ENCODE measurements around the gene RUNX2. TPM values are rescaled to one million over a fixed set of nuclear protein-coding genes. Genes with fewer than 3 reads are reported as not detected.

The RUNX2 gene
- total RNA-seq, 4 donors from 2014 or later, result 0.65 to 2.4 (median 1.3) TPM

DNA sequence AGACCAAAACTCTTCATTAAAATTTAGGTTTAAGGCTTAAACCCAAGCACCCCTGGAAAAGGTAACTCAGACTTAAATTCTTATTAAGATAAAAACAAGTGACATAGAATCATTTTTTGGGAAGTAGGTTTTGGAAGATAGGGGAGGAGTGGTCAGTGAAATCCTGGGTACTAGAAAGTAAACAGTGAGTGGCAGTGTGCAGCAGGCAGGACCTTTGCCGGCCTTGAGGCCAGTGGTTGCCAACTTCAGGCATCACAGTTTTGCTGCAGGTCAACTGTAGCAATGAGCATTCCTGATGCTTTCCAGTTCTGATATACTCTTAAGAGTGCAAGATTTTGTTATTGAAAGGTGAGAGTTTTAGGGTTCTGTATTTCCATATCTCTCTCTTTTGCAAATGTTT is 118.9 kb downstream of the RUNX2 start:
- no peak for DNase-seq (ENCODE audit: low spot score)
- no peak for ATAC-seq (ENCODE audit: low FRiP score)
- TF ChIP-seq, protein P1, sequence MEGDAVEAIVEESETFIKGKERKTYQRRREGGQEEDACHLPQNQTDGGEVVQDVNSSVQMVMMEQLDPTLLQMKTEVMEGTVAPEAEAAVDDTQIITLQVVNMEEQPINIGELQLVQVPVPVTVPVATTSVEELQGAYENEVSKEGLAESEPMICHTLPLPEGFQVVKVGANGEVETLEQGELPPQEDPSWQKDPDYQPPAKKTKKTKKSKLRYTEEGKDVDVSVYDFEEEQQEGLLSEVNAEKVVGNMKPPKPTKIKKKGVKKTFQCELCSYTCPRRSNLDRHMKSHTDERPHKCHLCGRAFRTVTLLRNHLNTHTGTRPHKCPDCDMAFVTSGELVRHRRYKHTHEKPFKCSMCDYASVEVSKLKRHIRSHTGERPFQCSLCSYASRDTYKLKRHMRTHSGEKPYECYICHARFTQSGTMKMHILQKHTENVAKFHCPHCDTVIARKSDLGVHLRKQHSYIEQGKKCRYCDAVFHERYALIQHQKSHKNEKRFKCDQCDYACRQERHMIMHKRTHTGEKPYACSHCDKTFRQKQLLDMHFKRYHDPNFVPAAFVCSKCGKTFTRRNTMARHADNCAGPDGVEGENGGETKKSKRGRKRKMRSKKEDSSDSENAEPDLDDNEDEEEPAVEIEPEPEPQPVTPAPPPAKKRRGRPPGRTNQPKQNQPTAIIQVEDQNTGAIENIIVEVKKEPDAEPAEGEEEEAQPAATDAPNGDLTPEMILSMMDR (IDR thresholded peaks at IDR 0.05), result no peak

DNA sequence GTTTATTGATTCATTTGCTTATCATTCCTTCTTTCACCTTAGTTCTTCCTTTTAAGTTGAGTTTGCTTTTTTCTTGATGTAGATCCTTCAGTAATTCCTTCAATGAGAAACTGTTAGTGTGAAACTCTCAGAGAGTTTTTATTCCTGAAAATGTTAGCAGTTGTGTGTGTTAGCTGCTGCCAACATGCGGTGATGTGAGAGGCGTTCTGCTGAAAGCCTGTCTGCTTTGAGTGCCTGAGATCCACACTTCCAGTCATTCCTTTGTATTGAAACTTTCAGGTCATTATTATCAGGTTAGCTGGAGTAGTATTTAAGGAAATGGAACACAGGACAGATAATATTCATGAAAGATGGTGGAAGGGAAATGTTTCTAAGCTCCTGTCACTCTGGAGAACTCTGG is 119.6 kb downstream of the RUNX2 start:
- ATAC-seq (ENCODE audit: low FRiP score), result no peak
- no peak for DNase-seq (ENCODE audit: low spot score)
- TF ChIP-seq, protein P1 (IDR thresholded peaks at IDR 0.05), result no peak

DNA sequence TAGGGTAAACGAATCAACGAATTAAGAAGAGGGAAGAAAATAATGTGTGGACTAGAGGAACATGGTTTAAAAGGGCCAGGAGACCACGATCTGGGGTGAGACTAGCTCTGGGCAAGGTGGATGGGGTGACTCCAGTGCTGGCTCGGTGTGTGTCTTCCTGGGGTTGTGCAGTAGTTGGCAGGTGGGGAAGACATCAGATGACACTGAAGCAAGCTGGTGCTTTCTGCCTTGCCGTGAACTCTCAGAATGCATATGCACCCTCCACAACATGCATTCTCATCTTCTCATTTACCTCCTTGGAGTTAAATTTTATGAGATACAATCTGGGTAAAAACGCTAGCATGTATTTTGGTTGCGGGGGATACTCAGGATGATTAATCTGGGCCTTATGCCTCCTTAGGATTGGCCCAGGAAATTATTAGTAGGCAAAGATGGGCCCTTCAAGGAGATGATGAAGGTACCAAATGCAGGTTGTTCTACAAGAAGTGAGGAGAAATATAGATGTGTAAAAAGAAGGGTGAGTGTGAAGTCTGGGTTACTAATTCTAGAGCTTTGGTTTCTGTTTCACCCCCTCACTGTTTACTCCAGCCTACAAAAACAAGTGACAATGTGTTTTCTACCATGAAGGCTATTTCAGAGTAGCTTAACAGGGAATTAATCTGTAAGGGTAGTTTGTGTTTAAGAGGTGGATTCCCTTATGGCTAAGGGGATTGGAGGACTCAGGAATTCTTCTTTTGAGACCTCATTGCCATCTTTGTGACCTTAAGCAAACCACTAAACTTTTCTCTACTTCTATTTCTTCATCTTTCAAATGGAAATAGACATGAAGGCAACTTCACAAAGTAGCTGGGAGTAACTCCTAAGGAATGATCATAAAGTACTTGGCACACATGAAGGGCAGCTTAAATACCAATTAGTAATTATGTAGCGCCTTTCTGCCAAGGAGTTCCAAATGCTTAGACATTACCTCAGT is 120.6 kb downstream of the RUNX2 start:
- no peak for DNase-seq (ENCODE audit: low spot score)
- no peak for ATAC-seq (ENCODE audit: low FRiP score)
- TF ChIP-seq, protein P1 (IDR thresholded peaks at IDR 0.05), result no peak

DNA sequence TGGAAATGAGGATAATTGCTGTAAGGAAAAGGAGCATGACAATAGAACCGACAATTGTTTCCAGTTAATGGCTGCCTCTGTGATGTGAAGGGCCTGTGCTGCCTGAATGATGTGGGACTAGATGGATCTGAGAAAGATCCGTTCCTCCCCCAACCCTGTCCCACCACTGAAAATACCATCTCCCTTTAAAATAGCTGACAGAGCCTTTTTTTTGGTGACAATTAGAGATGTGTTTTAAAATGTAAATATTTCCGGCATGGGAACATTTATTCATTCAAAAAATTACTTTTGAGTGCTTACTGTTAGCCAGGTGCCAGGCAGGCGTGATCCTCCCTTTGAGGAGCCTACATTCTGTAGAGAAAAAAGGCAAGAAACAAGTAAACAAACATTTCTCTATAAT is 122.0 kb downstream of the RUNX2 start:
- ATAC-seq (ENCODE audit: low FRiP score) (no peak), DNase-seq (ENCODE audit: low spot score) (no peak)
- TF ChIP-seq, protein P1 (IDR thresholded peaks at IDR 0.05), result no peak

DNA sequence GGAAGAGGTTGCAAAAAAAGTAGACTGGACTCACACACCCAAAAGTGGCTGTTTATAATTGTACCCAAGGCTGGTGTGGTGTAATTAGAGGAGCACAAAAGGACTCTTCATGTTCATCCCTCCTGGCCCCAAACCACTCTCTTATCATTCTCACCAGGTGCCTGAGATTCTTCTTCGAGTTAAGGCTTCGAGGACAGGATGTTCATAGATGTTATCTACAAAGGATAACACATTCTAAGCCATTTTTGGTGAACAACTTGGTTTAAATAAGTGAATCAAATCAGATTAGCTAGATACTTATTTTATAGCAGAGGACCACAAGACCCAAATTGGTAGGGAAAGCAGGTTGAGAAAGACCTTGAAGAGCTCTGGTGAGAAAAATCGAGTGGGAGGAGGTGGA is 122.7 kb downstream of the RUNX2 start:
- TF ChIP-seq, protein P1 (IDR thresholded peaks at IDR 0.05), result no peak
- DNase-seq (ENCODE audit: low spot score) (no peak), ATAC-seq (ENCODE audit: low FRiP score) (no peak)

DNA sequence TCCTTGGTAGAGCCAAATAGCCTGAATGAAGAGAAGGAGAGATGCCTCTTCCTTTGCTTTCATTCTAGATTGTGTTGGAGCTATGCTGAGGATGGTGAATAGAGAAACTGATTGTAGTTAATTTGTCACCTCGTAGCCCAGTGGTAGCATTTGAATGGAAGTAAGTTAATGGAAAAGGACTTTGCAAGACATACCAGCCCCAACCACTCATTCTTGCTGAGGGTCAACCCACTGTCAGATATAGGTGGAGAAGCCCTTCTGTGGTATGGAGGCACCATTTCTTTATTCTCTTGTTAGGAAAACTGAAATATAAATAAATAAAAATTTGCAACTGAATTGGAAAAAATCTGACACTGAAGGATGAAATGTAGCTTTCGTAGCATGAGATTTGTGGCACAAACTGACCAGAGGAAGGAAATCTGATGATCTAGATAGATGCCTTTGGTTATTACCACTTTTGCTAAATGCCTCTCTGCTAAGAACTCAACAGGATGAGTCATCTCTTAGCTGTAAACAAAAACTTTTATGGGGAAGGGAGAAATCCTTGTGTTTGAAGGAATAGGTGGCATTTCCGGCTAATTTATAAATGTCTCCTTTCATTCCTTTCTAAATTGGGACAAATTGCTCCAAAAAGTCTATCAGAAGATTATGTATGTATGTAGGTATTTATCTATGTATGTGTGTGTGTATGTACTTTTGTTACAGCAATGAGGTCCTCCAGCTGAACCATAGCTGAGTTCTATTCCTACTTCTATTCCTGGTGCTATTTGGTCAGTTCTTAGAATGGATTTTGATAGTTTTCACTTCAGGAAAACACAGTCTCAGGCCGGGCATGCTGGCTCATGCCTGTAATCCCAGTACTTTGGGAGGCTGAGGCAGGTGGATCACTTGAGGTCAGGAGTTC is 126.1 kb downstream of the RUNX2 start:
- TF ChIP-seq, protein P1 (IDR thresholded peaks at IDR 0.05), result no peak

More for the DNA sequence above, 126.1 kb downstream of the RUNX2 start:
- ATAC-seq (ENCODE audit: low FRiP score) (no peak), DNase-seq (ENCODE audit: low spot score) (no peak)

All from omental fat pad (tissue), 4 donors.